Hippocampal formation (tissue), 2 donors: Measurements from ENCODE around the gene ETNK1.
"Not testable (repeated sequence)": the region's sequence is repeated elsewhere in the genome, so short reads cannot be mapped to it uniquely, and the experiment has no call there.

Experiments
- DNase-seq, 2 donors: peaks; one replicate each; lab custom pipeline; 2025; lab: John Stamatoyannopoulos, UW

ETNK1 gene

DNA sequence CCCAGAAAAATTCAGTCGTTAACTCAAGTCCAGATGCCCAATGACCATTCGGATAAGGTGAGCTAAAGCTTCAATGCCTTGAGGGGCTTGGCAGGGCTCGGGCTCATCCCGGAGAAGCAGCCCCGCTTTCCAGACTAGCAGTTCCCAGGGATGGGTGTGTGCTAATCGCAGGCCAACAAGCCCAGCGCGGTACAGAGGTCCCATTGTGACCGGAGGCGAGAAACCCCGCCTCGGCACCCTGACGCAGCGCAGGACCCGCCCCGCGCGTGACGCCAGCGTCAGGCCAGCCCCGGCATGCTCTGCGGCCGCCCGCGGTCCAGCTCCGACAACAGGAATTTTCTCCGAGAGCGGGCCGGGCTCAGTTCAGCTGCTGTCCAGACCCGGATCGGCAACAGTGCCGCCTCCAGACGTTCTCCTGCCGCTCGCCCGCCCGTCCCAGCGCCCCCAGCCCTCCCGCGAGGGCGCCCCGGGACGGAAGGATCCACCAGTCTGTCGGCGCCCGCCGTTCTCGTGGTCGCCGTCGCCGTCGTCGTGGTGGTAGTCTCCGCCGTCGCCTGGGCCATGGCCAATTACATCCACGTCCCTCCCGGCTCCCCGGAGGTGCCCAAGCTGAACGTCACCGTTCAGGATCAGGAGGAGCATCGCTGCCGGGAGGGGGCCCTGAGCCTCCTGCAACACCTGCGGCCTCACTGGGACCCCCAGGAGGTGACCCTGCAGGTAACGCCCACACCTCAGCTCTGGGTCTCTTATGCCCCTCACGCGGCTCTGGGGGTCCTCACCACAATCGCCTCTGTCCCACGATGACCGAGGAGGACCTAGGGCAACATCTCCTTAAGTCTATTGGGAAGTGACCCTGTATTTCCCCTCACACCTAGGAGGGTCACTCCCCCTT, at the start of gene ETNK1:
ETNK1 (plus strand) TSS at position 302 of the 892 bp plus-strand sequence; CDS start at position 562, 260 bp downstream.
- peak; percentile 93 to 94 for DNase-seq

- DNase-seq: no peak
Observed at GRCh38 chr12:22576065-22576464, 48.9 kb upstream of the ETNK1 start.

DNA sequence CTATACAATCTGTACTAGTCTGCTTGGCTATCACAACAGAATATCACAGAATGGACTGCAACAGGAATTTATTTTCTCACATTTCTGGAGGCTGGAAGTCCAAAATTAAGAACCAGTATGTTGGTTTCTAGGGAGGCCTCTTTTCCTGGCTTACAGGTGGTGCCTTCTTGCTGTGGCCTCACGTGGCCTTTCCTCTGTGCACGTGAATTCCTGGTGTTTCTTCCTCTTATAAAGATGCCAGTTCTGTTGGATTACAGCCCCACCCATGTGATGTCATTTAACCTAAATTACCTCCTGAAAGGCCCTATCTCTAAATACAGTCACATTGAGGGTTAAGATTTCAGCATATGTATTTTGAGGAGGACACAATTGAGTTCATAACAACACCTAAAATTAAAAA, 48.5 kb upstream of the ETNK1 start:
- no peak for DNase-seq

DNA sequence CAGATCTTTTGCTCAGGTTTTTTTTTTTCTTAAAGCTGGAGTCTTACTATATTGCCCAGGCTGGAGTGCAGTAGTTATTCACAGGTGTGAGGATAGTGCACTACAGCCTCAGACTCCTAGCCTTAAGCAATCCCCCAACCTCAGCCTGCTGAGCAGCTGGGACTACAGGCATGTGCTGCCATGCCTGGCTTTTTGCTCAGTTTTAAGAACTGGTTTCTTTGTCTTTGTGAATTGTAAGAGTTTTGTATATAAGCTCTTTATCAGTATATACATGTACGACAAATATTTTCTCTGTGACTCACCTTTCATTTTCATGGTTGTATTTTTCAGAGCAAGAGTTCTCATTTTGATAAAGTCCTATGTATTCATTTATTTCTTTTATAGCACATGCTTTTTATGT, 47.3 kb upstream of the ETNK1 start:
- DNase-seq: no peak

GRCh38 chr12:22578328-22578727, 46.6 kb upstream of the ETNK1 start:
- DNase-seq: no peak

GRCh38 chr12:22588817-22589216, 36.2 kb upstream of the ETNK1 start:
- no peak for DNase-seq

DNA sequence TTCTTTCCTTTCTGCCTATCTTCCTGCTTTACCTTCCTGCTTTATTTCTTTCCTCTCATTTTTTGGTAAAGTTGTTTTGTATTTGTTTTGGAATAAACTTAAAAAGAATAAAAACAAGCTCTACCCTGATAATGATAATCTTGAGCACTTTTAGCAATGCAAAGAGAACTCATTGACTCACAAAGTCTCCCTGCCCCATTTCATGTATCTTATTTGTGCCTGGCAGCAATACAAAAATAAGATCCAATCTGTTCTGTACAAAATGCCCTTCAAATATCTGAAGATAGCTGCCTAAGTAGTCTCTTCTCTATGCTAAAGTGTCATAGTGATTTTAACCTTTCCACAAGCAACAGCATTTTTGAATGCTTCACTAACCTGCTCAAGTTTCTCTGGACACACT, 31.1 kb upstream of the ETNK1 start:
- DNase-seq: no peak

DNA sequence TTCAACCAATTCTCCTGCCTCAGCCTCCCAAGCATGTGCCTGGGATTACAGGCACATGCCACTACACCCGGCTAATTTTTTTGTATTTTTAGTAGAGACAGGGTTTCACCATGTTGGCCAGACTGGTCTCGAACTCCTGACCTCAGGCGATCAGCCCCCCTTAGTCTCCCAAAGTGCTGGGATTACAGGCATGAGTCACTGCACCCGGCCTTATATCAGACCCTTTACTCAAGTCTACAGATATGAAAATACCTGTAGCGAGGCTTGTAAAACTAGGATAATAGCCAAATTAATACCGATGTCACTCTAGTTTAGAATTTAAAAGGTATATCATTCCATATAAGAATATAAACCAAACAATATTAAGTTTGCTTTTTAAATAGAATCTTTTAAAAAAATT, 27.4 kb upstream of the ETNK1 start:
- not testable (repeated sequence) for DNase-seq

DNA sequence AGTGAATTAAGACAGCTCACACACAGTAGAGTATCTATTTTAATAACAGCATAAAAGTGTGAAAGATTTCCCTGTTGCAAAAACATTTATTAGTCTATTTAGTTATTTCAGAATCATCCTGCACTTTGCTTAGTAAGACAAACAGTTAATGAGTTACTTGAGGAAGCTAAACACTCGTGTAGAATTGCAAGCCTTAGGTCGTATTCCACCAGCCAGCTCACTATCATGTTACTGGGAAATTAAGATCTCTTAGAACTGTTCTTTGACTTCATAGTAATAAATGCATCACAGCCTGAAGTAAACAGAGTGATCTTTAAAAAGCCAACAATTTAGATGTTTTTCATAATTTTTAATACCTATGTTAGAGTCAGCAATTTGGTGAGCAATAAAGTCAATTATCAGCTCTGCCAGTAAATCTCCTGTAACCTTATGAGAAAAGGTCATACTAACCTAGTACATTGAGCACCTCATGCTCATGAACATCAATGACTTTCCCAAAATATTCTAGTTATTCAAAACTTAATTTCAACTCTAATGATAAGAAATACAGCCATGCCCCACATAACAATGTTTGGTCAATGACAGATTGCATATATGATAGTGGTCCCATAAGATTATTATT, 26.7 kb upstream of the ETNK1 start:
- DNase-seq: no peak

GRCh38 chr12:22598763-22599161, 26.2 kb upstream of the ETNK1 start:
- no peak for DNase-seq

GRCh38 chr12:22600181-22600580, 24.8 kb upstream of the ETNK1 start:
- no peak for DNase-seq

GRCh38 chr12:22609501-22609900, 15.5 kb upstream of the ETNK1 start:
- no peak for DNase-seq

DNA sequence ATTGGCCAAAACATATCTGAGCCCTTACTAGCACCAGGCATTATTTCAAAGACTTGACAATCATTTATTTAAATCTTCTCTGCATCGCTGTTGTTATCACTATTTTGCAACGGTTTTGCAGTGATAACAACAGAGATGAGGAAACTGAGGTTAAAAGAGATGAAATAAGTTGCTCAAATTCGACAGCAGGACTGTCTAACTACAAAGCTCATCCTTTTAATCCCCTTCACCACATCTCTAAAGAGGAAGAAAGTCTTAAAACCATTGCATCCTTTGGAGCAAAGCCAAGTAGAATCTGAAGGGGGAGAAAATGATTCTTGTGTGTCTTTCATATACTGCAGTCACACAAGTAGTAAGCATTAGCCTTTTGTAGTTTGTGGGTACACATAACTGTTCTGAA, 14.8 kb upstream of the ETNK1 start:
- DNase-seq: no peak

DNA sequence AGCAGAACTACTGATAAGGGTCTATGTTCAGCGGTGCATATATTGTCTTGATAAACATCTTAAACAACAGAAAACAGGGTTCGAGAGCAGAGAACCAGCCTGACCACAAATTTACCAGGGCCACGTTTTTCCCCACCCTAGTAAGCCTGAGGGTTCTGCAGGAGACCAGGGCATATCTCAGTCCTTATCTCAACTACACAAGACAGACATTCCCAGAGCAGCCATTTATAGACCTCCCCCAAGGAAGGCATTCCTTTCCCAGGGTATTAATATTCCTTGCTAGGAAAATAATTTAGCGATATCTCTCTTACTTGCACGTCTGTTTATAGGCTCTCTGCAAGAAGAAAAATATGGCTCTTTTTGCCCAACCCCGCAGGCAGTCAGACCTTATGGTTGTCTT, 12.1 kb upstream of the ETNK1 start:
- DNase-seq: not testable (repeated sequence)

DNA sequence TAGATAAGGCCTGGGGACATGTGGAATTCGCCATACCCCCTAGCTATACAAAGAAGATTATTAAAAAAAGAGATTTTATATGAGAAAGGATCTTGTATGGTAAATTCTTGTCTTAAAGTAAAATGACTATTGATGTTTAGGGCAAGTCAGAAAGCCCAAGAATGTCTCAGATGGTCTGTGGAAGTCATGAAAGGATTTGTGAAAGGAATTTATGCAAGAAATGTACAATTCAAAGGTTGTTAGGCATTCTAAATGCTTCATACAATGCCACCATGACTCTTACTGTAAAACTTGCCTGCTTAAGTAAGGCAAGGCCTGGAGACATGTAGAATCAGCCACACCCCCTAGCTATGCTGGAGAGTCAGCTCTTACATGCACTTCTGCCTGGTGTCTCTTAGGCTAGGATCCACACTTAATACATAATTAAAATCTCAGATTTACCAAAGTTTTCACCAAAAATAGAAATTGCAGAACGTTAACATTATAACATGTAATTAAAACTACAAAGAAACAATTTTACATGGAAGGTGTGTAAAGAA, 8.9 kb upstream of the ETNK1 start:
- DNase-seq: no peak

DNA sequence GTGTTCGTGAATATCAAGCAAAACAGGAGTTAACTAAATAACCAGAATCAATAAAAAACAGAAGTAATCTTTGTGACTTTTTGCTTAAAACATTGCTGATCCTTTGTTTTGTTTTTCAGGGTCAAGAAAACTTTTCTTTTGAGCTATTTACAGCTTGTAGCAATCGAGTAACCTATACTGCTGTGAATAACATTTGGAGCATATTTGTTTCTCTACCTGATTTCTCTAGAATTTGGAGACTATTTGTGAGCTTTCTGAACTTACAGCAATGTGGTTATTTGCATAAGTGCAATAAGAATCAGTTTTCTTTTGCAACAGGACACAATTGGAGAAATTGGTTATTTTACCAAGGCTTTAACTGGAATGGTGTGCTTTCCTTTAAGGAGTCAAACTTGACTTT, 7.3 kb upstream of the ETNK1 start:
- no peak for DNase-seq

DNA sequence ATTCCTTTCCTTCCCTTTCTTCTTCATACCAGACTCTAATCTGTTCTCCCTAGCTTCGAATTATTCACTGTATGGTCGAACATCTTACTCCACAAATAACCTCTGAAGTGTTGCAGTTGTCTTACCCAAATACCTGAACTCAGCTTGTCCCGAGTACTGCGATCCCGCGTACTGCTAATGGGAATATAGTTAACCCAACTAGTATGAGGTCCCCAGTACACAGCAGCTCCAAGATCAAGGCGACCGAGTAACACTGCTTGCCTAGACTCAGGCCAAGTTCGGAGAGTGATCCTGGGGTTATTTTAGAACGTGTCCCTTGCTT, 462 bp upstream of the ETNK1 start:
- peak in 1 of 2 donors; percentile 77 for DNase-seq

- DNase-seq: peak; percentile 20 to 43
Observed at GRCh38 chr12:22625762-22626294, 857 bp downstream of the ETNK1 start.

GRCh38 chr12:22626406-22626805, 1.4 kb downstream of the ETNK1 start:
- DNase-seq: no peak

DNA sequence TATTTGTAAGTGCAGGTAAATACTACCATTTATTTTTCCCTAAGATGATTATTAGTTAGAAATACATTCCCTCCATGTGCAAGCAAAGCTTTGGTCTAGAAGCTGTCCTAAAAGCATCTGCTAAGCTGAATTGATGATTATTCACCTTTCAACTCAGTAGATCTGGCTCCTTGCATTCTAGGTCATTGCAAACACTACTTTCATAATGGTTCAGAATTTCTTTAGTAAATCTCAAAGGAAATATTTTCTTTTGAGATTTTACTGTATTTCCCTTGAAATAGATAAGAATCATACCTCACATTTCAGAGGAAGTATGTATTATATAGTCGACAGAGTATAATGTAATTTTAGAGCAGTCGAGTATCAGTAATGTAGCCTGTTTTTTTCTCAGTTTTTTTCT, 2.4 kb downstream of the ETNK1 start:
- DNase-seq: no peak

- DNase-seq: no peak
Observed at GRCh38 chr12:22628228-22628627, 3.3 kb downstream of the ETNK1 start.

- no peak for DNase-seq
Observed at GRCh38 chr12:22631863-22632463, 7.0 kb downstream of the ETNK1 start.

GRCh38 chr12:22634883-22635282, 9.9 kb downstream of the ETNK1 start:
- no peak for DNase-seq
